NCI-H510A (cell line): ENCODE results near the gene ZBTB26.

Experiments
- DNase-seq: peaks from one replicate; lab custom pipeline; 2025; lab: John Stamatoyannopoulos, UW

ZBTB26 gene

GRCh38 chr9:122931226-122932121 lies at the start of gene ZBTB26:
TSS of gene ZBTB26 (minus strand) at chr9:122931512. CDS start at chr9:122919934, 11,578 bp downstream.
- peak; percentile 87 for DNase-seq

- no peak for DNase-seq
Measured at GRCh38 chr9:122978601-122979000, 47.3 kb upstream of the ZBTB26 start.

GRCh38 chr9:122975196-122975595 lies 43.9 kb upstream of the ZBTB26 start:
- DNase-seq: no peak

GRCh38 chr9:122961139-122961538 lies 29.8 kb upstream of the ZBTB26 start:
- no peak for DNase-seq

GRCh38 chr9:122955961-122956360 lies 24.6 kb upstream of the ZBTB26 start:
- DNase-seq: no peak

GRCh38 chr9:122954253-122954691 lies 23.0 kb upstream of the ZBTB26 start:
- no peak for DNase-seq

- no peak for DNase-seq
Measured at GRCh38 chr9:122951056-122951455, 19.7 kb upstream of the ZBTB26 start.

- no peak for DNase-seq
Measured at GRCh38 chr9:122950263-122950662, 19.0 kb upstream of the ZBTB26 start.

- DNase-seq: no peak
Measured at GRCh38 chr9:122949696-122950095, 18.4 kb upstream of the ZBTB26 start.

- DNase-seq: no peak
Measured at GRCh38 chr9:122948313-122948712, 17.0 kb upstream of the ZBTB26 start.

GRCh38 chr9:122946461-122947005 lies 15.2 kb upstream of the ZBTB26 start:
- no peak for DNase-seq

- no peak for DNase-seq
Measured at GRCh38 chr9:122944960-122945888, 13.9 kb upstream of the ZBTB26 start.

GRCh38 chr9:122941582-122942234 lies 10.4 kb upstream of the ZBTB26 start:
- DNase-seq: no peak

- peak; percentile 97 for DNase-seq
Measured at GRCh38 chr9:122940749-122941581, 9.7 kb upstream of the ZBTB26 start, which contains the start of gene RABGAP1. TSS of gene RABGAP1 (plus strand) at chr9:122941020. CDS start at chr9:122957060, 16,040 bp downstream.

GRCh38 chr9:122940454-122940748 lies 9.1 kb upstream of the ZBTB26 start:
- no peak for DNase-seq

- DNase-seq: no peak
Measured at GRCh38 chr9:122939601-122940000, 8.3 kb upstream of the ZBTB26 start.

- no peak for DNase-seq
Measured at GRCh38 chr9:122936883-122937282, 5.6 kb upstream of the ZBTB26 start.

- no peak for DNase-seq
Measured at GRCh38 chr9:122936464-122936863, 5.2 kb upstream of the ZBTB26 start.

- DNase-seq: no peak
Measured at GRCh38 chr9:122930541-122931225, 629 bp downstream of the ZBTB26 start.

- no peak for DNase-seq
Measured at GRCh38 chr9:122929796-122930354, 1.4 kb downstream of the ZBTB26 start.
